ENCODE results near the gene KCNN1. TPM values are rescaled to one million over a fixed set of nuclear protein-coding genes. Genes with fewer than 3 reads are reported as not detected.

Gene KCNN1
- total and polyA plus RNA-seq, 2 donors (not counting 1 experiment from before 2014, with no cell fraction given): under 0.01 TPM; not detected in 1

Other genes with a start within 250 kb of the KCNN1 start
- gene MAP1S, start 247.6 kb upstream of the KCNN1 start, total RNA-seq: 15.9 and 18.3 TPM in 2 replicates
- 10.5 and 13.1 TPM in 2 replicates for gene MAP1S, start 247.6 kb upstream of the KCNN1 start, polyA plus RNA-seq
- under 0.01 and 0.33 TPM in 2 replicates for gene FCHO1, start 215.6 kb upstream of the KCNN1 start, total RNA-seq
- 0.07 and 0.16 TPM in 2 replicates for gene FCHO1, start 215.6 kb upstream of the KCNN1 start, polyA plus RNA-seq
- not detected in 2 replicates for gene B3GNT3, start 172.0 kb upstream of the KCNN1 start, total RNA-seq
- not detected in 2 replicates for gene B3GNT3, start 172.0 kb upstream of the KCNN1 start, polyA plus RNA-seq
- not detected in 2 replicates for gene INSL3, start 145.6 kb upstream of the KCNN1 start, total RNA-seq
- not detected in 2 replicates for gene INSL3, start 145.6 kb upstream of the KCNN1 start, polyA plus RNA-seq
- 1.2 and 1.3 TPM in 2 replicates for gene JAK3, start 119.1 kb upstream of the KCNN1 start, total RNA-seq
- 0.26 and 1.1 TPM in 2 replicates for gene JAK3, start 119.1 kb upstream of the KCNN1 start, polyA plus RNA-seq
- 1,148 and 1,427 TPM in 2 replicates for gene RPL18A, start 107.2 kb upstream of the KCNN1 start, total RNA-seq
- 891 and 971 TPM in 2 replicates for gene RPL18A, start 107.2 kb upstream of the KCNN1 start, polyA plus RNA-seq
- gene SLC5A5, start 95.2 kb upstream of the KCNN1 start, total RNA-seq: not detected in 2 replicates
- not detected in 2 replicates for gene SLC5A5, start 95.2 kb upstream of the KCNN1 start, polyA plus RNA-seq
- gene CCDC124, start 34.1 kb upstream of the KCNN1 start, total RNA-seq: 31.1 and 37.2 TPM in 2 replicates
- gene CCDC124, start 34.1 kb upstream of the KCNN1 start, polyA plus RNA-seq: 44.3 and 54.0 TPM in 2 replicates
- 3.9 and 9.1 TPM in 2 replicates for gene ARRDC2, start 41.1 kb downstream of the KCNN1 start, total RNA-seq
- 2.1 and 3.0 TPM in 2 replicates for gene ARRDC2, start 41.1 kb downstream of the KCNN1 start, polyA plus RNA-seq
- under 0.01 and 0.50 TPM in 2 replicates for gene IL12RB1, start 119.8 kb downstream of the KCNN1 start, total RNA-seq
- gene IL12RB1, start 119.8 kb downstream of the KCNN1 start, polyA plus RNA-seq: 0.06 and 0.75 TPM in 2 replicates
- 2.3 and 4.1 TPM in 2 replicates for gene MAST3, start 130.7 kb downstream of the KCNN1 start, total RNA-seq
- 2.0 and 2.3 TPM in 2 replicates for gene MAST3, start 130.7 kb downstream of the KCNN1 start, polyA plus RNA-seq
- gene PIK3R2, start 186.1 kb downstream of the KCNN1 start, total RNA-seq: 10.1 and 11.3 TPM in 2 replicates
- 18.4 and 29.5 TPM in 2 replicates for gene PIK3R2, start 186.1 kb downstream of the KCNN1 start, polyA plus RNA-seq
- gene IFI30, start 206.7 kb downstream of the KCNN1 start, total RNA-seq: 3.1 and 8.8 TPM in 2 replicates
- gene IFI30, start 206.7 kb downstream of the KCNN1 start, polyA plus RNA-seq: 15.8 and 50.9 TPM in 2 replicates
- gene MPV17L2, start 226.1 kb downstream of the KCNN1 start, total RNA-seq: 4.1 and 4.6 TPM in 2 replicates
- gene MPV17L2, start 226.1 kb downstream of the KCNN1 start, polyA plus RNA-seq: 9.4 and 16.7 TPM in 2 replicates
- 0.77 and 2.0 TPM in 2 replicates for gene RAB3A, start 236.9 kb downstream of the KCNN1 start, total RNA-seq
- gene RAB3A, start 236.9 kb downstream of the KCNN1 start, polyA plus RNA-seq: 3.6 and 10.1 TPM in 2 replicates